Neural progenitor cell (in vitro differentiated cells): Measurements from ENCODE around the gene SYVN1. TPM values are rescaled to one million over a fixed set of nuclear protein-coding genes. Genes with fewer than 3 reads are reported as not detected.

Source experiments
- DNase-seq: peaks from one replicate; pipeline ENCODE4 v3.0.0-alpha.2; 2016; ENCODE audit warnings: low spot score
- H2AFZ ChIP-seq: fragments of 200-600 bp; sonication (generic); replicated peaks from 2 replicates; pipeline ENCODE4 v1.6.1; 2016; ENCODE audit warnings: antibody characterized with exemption
- H3F3A ChIP-seq: fragments of 200-600 bp; sonication (generic); 2 replicates; pipeline ENCODE4 v1.6.1; 2016; ENCODE audit warnings: antibody characterized with exemption, low read depth
- H3K27ac ChIP-seq: fragments of 200-600 bp; sonication (generic); 2 replicates; pipeline ENCODE4 v1.5.1; 2016; ENCODE audit warnings: mild to moderate bottlenecking
- H3K27me3 ChIP-seq: fragments of 200-600 bp; sonication (generic); 2 replicates; pipeline ENCODE4 v1.6.1; 2016; ENCODE audit warnings: mild to moderate bottlenecking, moderate library complexity
- H3K36me3 ChIP-seq: fragments of 200-600 bp; sonication (generic); 2 replicates; pipeline ENCODE4 v1.5.1; 2016
- H3K4me1 ChIP-seq: fragments of 200-600 bp; sonication (generic); 2 replicates; pipeline ENCODE4 v1.6.1; 2016; ENCODE audit warnings: mixed run types
- H3K4me2 ChIP-seq: fragments of 200-600 bp; sonication (generic); 2 replicates; pipeline ENCODE4 v1.6.1; 2016
- H3K4me3 ChIP-seq: fragments of 200-600 bp; sonication (generic); 2 replicates; pipeline ENCODE4 v1.5.1; 2016
- H3K79me2 ChIP-seq: fragments of 200-600 bp; sonication (generic); 2 replicates; pipeline ENCODE4 v1.6.1; 2016; ENCODE audit warnings: low read depth
- H3K9ac ChIP-seq: fragments of 200-600 bp; sonication (generic); 2 replicates; pipeline ENCODE4 v1.6.1; 2016
- H3K9me3 ChIP-seq: fragments of 200-600 bp; sonication (generic); 2 replicates; pipeline ENCODE4 v1.5.1; 2016; ENCODE audit warnings: low read depth
- H4K20me1 ChIP-seq: fragments of 200-600 bp; sonication (generic); 2 replicates; pipeline ENCODE4 v1.6.1; 2016; ENCODE audit warnings: low read depth
- H3K27ac Mint-ChIP-seq: 3 replicates; pipeline ENCODE4 v1.8.0; 2021; ENCODE audit warnings: mixed read lengths
- H3K27me3 Mint-ChIP-seq: 2 replicates; pipeline ENCODE4 v1.8.0; 2022; ENCODE audit warnings: low read depth, mild to moderate bottlenecking, inconsistent platforms, moderate library complexity, mixed read lengths; ENCODE audit not compliant: insufficient read depth
- H3K36me3 Mint-ChIP-seq: 3 replicates; pipeline ENCODE4 v1.8.0; 2021; ENCODE audit warnings: mixed read lengths
- H3K4me1 Mint-ChIP-seq: 3 replicates; pipeline ENCODE4 v1.8.0; 2021; ENCODE audit warnings: mixed read lengths
- H3K4me3 Mint-ChIP-seq: 3 replicates; pipeline ENCODE4 v1.8.0; 2021; ENCODE audit warnings: mild to moderate bottlenecking, moderate library complexity, mixed read lengths
- H3K9me3 Mint-ChIP-seq: 3 replicates; pipeline ENCODE4 v1.8.0; 2020; ENCODE audit warnings: mixed read lengths
- CTCF ChIP-seq: fragments of 200-600 bp; sonication (generic); IDR thresholded peaks from 2 replicates; pipeline ENCODE4 v1.5.1; 2017; ENCODE audit warnings: antibody characterized with exemption, mild to moderate bottlenecking
- EZH2 ChIP-seq: fragments of 200-600 bp; sonication (generic); IDR thresholded peaks from 2 replicates; pipeline ENCODE4 v1.6.1; 2017; ENCODE audit warnings: antibody characterized with exemption, mild to moderate bottlenecking, moderate library complexity
- EZH2phosphoT487 ChIP-seq: fragments of 200-600 bp; sonication (generic); IDR thresholded peaks from 2 replicates; pipeline ENCODE4 v1.6.1; 2017; ENCODE audit warnings: antibody characterized with exemption
- total RNA-seq: library from RNA; depleted of rRNA; stranded (reverse); fragments of >200 nt; gene quantifications from 2 replicates; pipeline ENCODE4 v1.2.3, GENCODE V29; 2015; ENCODE audit warnings: low replicate concordance

The SYVN1 gene
- total RNA-seq, 1 donor from 2014 or later: 7.2 TPM

DNA sequence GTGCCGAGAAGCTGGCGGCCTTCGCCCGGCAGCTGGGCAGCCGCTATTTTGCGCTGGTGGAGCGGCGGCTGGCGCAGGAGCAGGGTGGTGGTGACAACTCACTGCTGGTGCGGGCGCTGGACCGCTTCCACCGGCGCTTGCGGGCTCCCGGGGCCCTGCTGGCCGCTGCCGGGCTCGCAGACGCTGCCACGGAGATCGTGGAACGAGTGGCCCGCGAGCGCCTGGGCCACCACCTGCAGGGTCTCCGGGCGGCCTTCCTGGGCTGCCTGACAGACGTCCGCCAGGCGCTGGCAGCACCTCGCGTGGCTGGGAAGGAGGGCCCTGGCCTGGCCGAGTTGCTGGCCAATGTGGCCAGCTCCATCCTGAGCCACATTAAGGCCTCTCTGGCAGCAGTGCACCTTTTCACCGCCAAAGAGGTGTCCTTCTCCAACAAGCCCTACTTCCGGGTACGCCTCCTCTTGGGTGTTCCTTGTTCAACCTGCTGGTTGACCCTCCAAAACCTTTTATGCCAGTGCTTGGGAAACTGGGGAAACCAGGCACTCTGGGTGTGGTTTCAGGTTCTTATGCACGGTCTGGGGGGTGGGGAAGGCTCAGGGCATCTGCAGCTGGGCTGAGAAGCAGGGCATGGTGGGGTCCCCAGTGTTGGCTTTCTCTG, 25.7 kb downstream of the SYVN1 start:
- H3K9ac ChIP-seq: no peak overlapping the region
- H3K79me2 ChIP-seq: peaks cover 34% of the 10 kb centered on the region
- H3K27ac Mint-ChIP-seq: no peak overlapping the region
- H4K20me1 ChIP-seq: peaks cover 19% of the 10 kb centered on the region
- H3K4me2 ChIP-seq: no peak overlapping the region
- no peak for TF ChIP-seq EZH2
- TF ChIP-seq CTCF: no peak
- no peak for TF ChIP-seq EZH2phosphoT487
- peaks cover 2% of the 10 kb centered on the region for H3K36me3 Mint-ChIP-seq
- no peak overlapping the region for H3K27ac ChIP-seq
- no peaks in the 10 kb centered on the region for H3K9me3 ChIP-seq
- peaks cover 22% of the 10 kb centered on the region for H3K4me1 Mint-ChIP-seq
- peaks cover 9% of the 10 kb centered on the region for H3K4me1 ChIP-seq
- DNase-seq: no peak
- no peaks in the 10 kb centered on the region for H3K9me3 Mint-ChIP-seq
- peaks cover 11% of the 10 kb centered on the region for H3K27me3 Mint-ChIP-seq
- H3K36me3 ChIP-seq: no peaks in the 10 kb centered on the region
- H3F3A ChIP-seq: peaks cover 28% of the 10 kb centered on the region
- H3K27me3 ChIP-seq: no peaks in the 10 kb centered on the region
- no peak overlapping the region for H2AFZ ChIP-seq
- H3K4me3 Mint-ChIP-seq: no peak overlapping the region
- H3K4me3 ChIP-seq: no peak overlapping the region

GRCh38 chr11:65107751-65108468, 26.4 kb downstream of the SYVN1 start:
- Histone ChIP-seq H3K4me3 (no peak overlapping the region), H3K9ac (no peak overlapping the region), H3K4me1 (peaks cover 6% of the 10 kb centered on the region), H3K79me2 (peaks cover 27% of the 10 kb centered on the region), H3K4me2 (no peak overlapping the region), H3K27ac (no peak overlapping the region), H3K36me3 (no peaks in the 10 kb centered on the region), H4K20me1 (peaks cover 12% of the 10 kb centered on the region), H3K27me3 (no peaks in the 10 kb centered on the region), H3F3A (peaks cover 23% of the 10 kb centered on the region), H3K9me3 (no peaks in the 10 kb centered on the region), H2AFZ (no peak overlapping the region)
- no peak for TF ChIP-seq CTCF
- Mint-ChIP-seq H3K4me3 (no peak overlapping the region), H3K36me3 (peaks cover 2% of the 10 kb centered on the region), H3K9me3 (no peaks in the 10 kb centered on the region), H3K4me1 (peaks cover 16% of the 10 kb centered on the region), H3K27me3 (peaks cover 11% of the 10 kb centered on the region), H3K27ac (no peak overlapping the region)
- DNase-seq: no peak

DNA sequence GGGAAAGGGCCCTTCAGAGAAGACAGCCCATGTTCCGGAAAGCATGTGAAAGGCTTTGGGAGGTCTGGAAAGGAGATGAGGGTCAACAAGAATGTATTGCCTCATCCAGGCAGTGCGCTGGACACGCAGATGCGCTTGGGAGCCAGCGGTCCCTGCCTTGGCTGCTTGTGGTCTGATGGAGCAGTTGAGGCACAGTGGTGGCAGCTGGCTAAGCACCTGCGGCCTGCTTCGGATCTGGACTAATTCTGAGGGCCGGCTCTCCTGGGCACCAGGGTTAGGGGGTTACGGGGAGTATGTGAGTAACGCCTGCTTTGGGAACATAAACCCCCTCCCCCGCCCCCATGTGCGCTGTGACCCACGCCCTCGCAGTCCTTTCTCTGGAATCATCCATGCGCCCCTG, 27.2 kb downstream of the SYVN1 start:
- Mint-ChIP-seq H3K36me3 (peaks cover 2% of the 10 kb centered on the region), H3K27ac (no peak overlapping the region), H3K4me3 (no peak overlapping the region), H3K4me1 (peaks cover 16% of the 10 kb centered on the region), H3K9me3 (no peaks in the 10 kb centered on the region), H3K27me3 (peaks cover 11% of the 10 kb centered on the region)
- Histone ChIP-seq H3K27ac (no peak overlapping the region), H3K9ac (no peak overlapping the region), H3K36me3 (no peaks in the 10 kb centered on the region), H2AFZ (no peak overlapping the region), H3K9me3 (no peaks in the 10 kb centered on the region), H3K27me3 (no peaks in the 10 kb centered on the region), H3F3A (peaks cover 22% of the 10 kb centered on the region), H3K79me2 (peaks cover 19% of the 10 kb centered on the region), H3K4me3 (no peak overlapping the region), H3K4me2 (no peak overlapping the region), H3K4me1 (peaks cover 4% of the 10 kb centered on the region), H4K20me1 (peaks cover 10% of the 10 kb centered on the region)
- no peak for DNase-seq
- TF ChIP-seq EZH2 (no peak), CTCF (no peak), EZH2phosphoT487 (no peak)
